Hepatocyte (in vitro differentiated cells): ENCODE measurements around the gene AGAP1.

ENCODE experiments used
- CTCF ChIP-seq: fragments of 200-600 bp; sonication (generic); IDR thresholded peaks from 2 replicates; pipeline ENCODE4 v1.5.1; 2016; ENCODE audit warnings: antibody characterized with exemption, mild to moderate bottlenecking; ENCODE audit not compliant: poor library complexity
- EZH2phosphoT487 ChIP-seq: fragments of 200-600 bp; sonication (generic); IDR thresholded peaks from one replicate; pipeline ENCODE4 v1.6.1; 2018; ENCODE audit warnings: antibody characterized with exemption, mild to moderate bottlenecking, low read depth, moderate library complexity; ENCODE audit not compliant: unreplicated experiment, severe bottlenecking

GRCh38 chr2:236114959-236115358 lies 621.1 kb downstream of the AGAP1 start:
- TF ChIP-seq CTCF (no peak), EZH2phosphoT487 (no peak)
